Trophoblast cell (in vitro differentiated cells and primary cell): ENCODE data around the gene OR14A2.

Source experiments
- DNase-seq, 2 donors: peaks; one replicate each; pipeline ENCODE4 v3.0.0-alpha.2; 2016
- H2AFZ ChIP-seq: 2 replicates; pipeline ENCODE4 v1.6.1; 2013; ENCODE audit warnings: low read length, moderate library complexity, mild to moderate bottlenecking; ENCODE audit not compliant: insufficient read depth, poor library complexity
- H2AK5ac ChIP-seq: 2 replicates; pipeline ENCODE4 v1.6.1; 2013; ENCODE audit warnings: mild to moderate bottlenecking, low read length
- H2BK120ac ChIP-seq: 2 replicates; pipeline ENCODE4 v1.6.1; 2013; ENCODE audit warnings: low read length, mild to moderate bottlenecking, moderate library complexity; ENCODE audit not compliant: insufficient read depth, poor library complexity
- H2BK12ac ChIP-seq: 2 replicates; pipeline ENCODE4 v1.6.1; 2013; ENCODE audit warnings: mild to moderate bottlenecking, low read length, moderate library complexity
- H2BK5ac ChIP-seq: 2 replicates; pipeline ENCODE4 v1.6.1; 2013; ENCODE audit warnings: low read length, low read depth, moderate library complexity, mild to moderate bottlenecking; ENCODE audit not compliant: poor library complexity
- H3K14ac ChIP-seq: 2 replicates; pipeline ENCODE4 v1.6.1; 2013; ENCODE audit warnings: mild to moderate bottlenecking, low read length
- H3K18ac ChIP-seq: 2 replicates; pipeline ENCODE4 v1.6.1; 2013; ENCODE audit warnings: mild to moderate bottlenecking, low read length
- H3K23ac ChIP-seq: 2 replicates; pipeline ENCODE4 v1.6.1; 2013; ENCODE audit warnings: low read length
- H3K27ac ChIP-seq: 2 replicates; pipeline ENCODE4 v1.5.1; 2013; ENCODE audit warnings: low read depth, mild to moderate bottlenecking, inconsistent platforms, low read length, moderate library complexity
- H3K27me3 ChIP-seq: 2 replicates; pipeline ENCODE4 v1.6.1; 2013; ENCODE audit warnings: inconsistent platforms, mild to moderate bottlenecking, low read length, moderate library complexity; ENCODE audit not compliant: insufficient read depth
- H3K36me3 ChIP-seq, 2 experiments: 1 replicate in 1 of 2; 2 replicates in 1 of 2; pipeline ENCODE4 v1.6.1; 2013; ENCODE audit warnings: low read length in 2 of 2, mild to moderate bottlenecking in 2 of 2, moderate library complexity in 1 of 2; ENCODE audit not compliant: insufficient read depth in 2 of 2, control insufficient read depth in 1 of 2
- H3K4ac ChIP-seq: 2 replicates; pipeline ENCODE4 v1.6.1; 2013; ENCODE audit warnings: low read depth, mild to moderate bottlenecking, low read length, moderate library complexity
- H3K4me1 ChIP-seq, 2 experiments: 1 replicate in 1 of 2; 2 replicates in 1 of 2; pipeline ENCODE4 v1.6.1; 2013; ENCODE audit warnings: low read length in 2 of 2, mild to moderate bottlenecking in 2 of 2, moderate library complexity in 1 of 2; ENCODE audit not compliant: insufficient read depth in 2 of 2, control insufficient read depth in 1 of 2
- H3K4me2 ChIP-seq: 2 replicates; pipeline ENCODE4 v1.6.1; 2013; ENCODE audit warnings: inconsistent platforms, mild to moderate bottlenecking, low read length, moderate library complexity
- H3K4me3 ChIP-seq: 2 replicates; pipeline ENCODE4 v1.5.1; 2013; ENCODE audit warnings: mild to moderate bottlenecking, low read depth, low read length, inconsistent platforms
- H3K79me1 ChIP-seq: one replicate; pipeline ENCODE4 v1.6.1; 2013; ENCODE audit warnings: low read length
- H3K79me2 ChIP-seq: 2 replicates; pipeline ENCODE4 v1.6.1; 2013; ENCODE audit warnings: low read length, mild to moderate bottlenecking; ENCODE audit not compliant: control insufficient read depth, insufficient read depth, poor library complexity
- H3K9ac ChIP-seq: 2 replicates; pipeline ENCODE4 v1.6.1; 2013; ENCODE audit warnings: mild to moderate bottlenecking, low read length
- H3K9me3 ChIP-seq: 2 replicates; pipeline ENCODE4 v1.6.1; 2013; ENCODE audit warnings: low read depth, mild to moderate bottlenecking, control low read depth, inconsistent platforms, low read length; ENCODE audit not compliant: insufficient read depth
- H4K12ac ChIP-seq: 2 replicates; pipeline ENCODE4 v1.6.1; 2013; ENCODE audit warnings: low read depth, mild to moderate bottlenecking, low read length, moderate library complexity
- H4K8ac ChIP-seq: 2 replicates; pipeline ENCODE4 v1.6.1; 2013; ENCODE audit warnings: low read depth, mild to moderate bottlenecking, low read length, moderate library complexity
- H4K91ac ChIP-seq: one replicate; pipeline ENCODE4 v1.6.1; 2013; ENCODE audit warnings: low read depth, mild to moderate bottlenecking, low read length, moderate library complexity
- WGBS: extraction: QIAGEN DNeasy Blood & Tissue Kit; methylation state at CpG from one replicate; pipeline ENCODE4 v1.1.7; 2013; ENCODE audit warnings: missing lambda C conversion rate; ENCODE audit not compliant: insufficient read length, insufficient coverage; ENCODE audit errors: extremely low coverage; 5-methylcytosine and 5-hydroxymethylcytosine counted together

Gene OR14A2

DNA sequence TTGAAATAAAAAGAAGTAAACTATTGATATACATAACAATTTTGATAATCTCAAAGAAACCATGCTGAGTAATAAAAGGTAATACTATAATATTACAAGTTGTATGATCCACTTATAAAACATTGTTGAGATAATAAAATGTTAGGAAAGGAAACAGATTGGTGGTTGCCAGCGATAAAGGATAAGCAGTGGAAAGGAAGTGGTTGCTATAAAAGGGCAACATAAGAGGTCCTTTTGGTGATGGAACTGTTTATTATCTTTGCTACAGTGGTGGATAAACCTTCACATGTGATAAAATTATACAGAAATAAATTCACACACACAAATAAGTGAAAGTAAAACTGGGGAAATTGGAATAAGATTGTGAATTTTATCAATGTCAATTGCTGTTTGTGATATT, 46.6 kb downstream of the OR14A2 start:
- Histone ChIP-seq H2AFZ (no peak overlapping the region), H3K9ac (no peak overlapping the region), H2BK12ac (no peak overlapping the region), H2AK5ac (no peak overlapping the region), H4K8ac (no peak overlapping the region), H2BK120ac (no peak overlapping the region), H4K12ac (no peak overlapping the region), H3K27me3 (no peaks in the 10 kb centered on the region), H3K79me1 (no peaks in the 10 kb centered on the region), H3K27ac (no peak overlapping the region), H4K91ac (no peak overlapping the region), H3K14ac (no peak overlapping the region), H3K23ac (no peak overlapping the region), H3K4me1 (no peaks in the 10 kb centered on the region), H3K4me3 (no peak overlapping the region), H3K4ac (no peak overlapping the region), H2BK5ac (no peak overlapping the region), H3K18ac (no peak overlapping the region), H3K9me3 (peaks cover 2% of the 10 kb centered on the region), H3K36me3 (no peaks in the 10 kb centered on the region), H3K4me2 (no peak overlapping the region), H3K79me2 (no peaks in the 10 kb centered on the region)
- no CpG with 5 or more reads among the region's 1 CpG for WGBS
- no peak for DNase-seq

DNA sequence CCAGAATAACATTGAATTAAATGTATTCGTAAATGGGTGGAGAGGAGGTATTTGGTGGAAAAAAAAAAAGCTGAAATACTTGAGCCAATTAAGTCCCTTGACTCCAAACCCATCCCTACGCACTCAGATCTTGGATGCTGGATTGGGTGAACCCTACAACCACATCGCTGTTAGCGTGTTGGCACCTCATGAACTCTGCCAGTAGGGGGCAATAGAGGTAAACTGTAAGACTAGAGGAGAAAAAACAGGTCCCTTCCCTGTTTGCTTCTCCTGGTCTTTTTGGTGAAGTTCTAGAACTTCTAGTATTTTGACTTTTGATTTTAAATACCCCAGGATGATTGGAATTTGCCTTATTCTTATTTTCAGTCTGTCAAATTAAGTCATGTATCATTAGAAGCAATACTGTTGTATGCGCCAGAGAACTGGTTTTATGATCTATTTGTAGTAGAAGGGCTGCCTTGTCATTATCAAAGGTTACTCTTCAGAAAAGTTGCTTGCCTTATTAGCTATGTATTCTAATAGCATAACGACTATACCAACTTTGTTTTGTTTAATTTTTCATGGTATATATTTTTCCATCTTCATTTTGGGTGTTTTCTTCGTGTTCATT, 66.5 kb downstream of the OR14A2 start:
- Histone ChIP-seq H3K14ac (no peak overlapping the region), H2BK120ac (no peak overlapping the region), H3K27ac (no peak overlapping the region), H3K79me1 (no peaks in the 10 kb centered on the region), H2AK5ac (no peak overlapping the region), H3K4me1 (no peaks in the 10 kb centered on the region), H2AFZ (no peak overlapping the region), H4K91ac (no peak overlapping the region), H3K27me3 (no peaks in the 10 kb centered on the region), H4K8ac (no peak overlapping the region), H3K9ac (no peak overlapping the region), H3K36me3 (no peaks in the 10 kb centered on the region), H4K12ac (no peak overlapping the region), H3K9me3 (no peaks in the 10 kb centered on the region), H3K4me3 (no peak overlapping the region), H3K4me2 (no peak overlapping the region), H3K18ac (no peak overlapping the region), H3K79me2 (no peaks in the 10 kb centered on the region), H3K23ac (no peak overlapping the region), H3K4ac (no peak overlapping the region), H2BK5ac (no peak overlapping the region), H2BK12ac (no peak overlapping the region)
- DNase-seq = peak; percentile 11 to 85
- no CpG with 5 or more reads among the region's 7 CpGs for WGBS

- Histone ChIP-seq H3K36me3 (no peaks in the 10 kb centered on the region), H3K23ac (no peak overlapping the region), H3K27ac (no peak overlapping the region), H2AK5ac (no peak overlapping the region), H4K12ac (no peak overlapping the region), H2BK5ac (no peak overlapping the region), H2BK120ac (no peak overlapping the region), H2BK12ac (no peak overlapping the region), H3K79me1 (no peaks in the 10 kb centered on the region), H3K4me3 (no peak overlapping the region), H4K8ac (no peak overlapping the region), H3K4me1 (no peaks in the 10 kb centered on the region), H3K9me3 (no peaks in the 10 kb centered on the region), H3K9ac (no peak overlapping the region), H3K27me3 (no peaks in the 10 kb centered on the region), H4K91ac (no peak overlapping the region), H3K4ac (no peak overlapping the region), H3K79me2 (no peaks in the 10 kb centered on the region), H3K18ac (no peak overlapping the region), H2AFZ (no peak overlapping the region), H3K4me2 (no peak overlapping the region), H3K14ac (no peak overlapping the region)
- WGBS = no CpG with 5 or more reads among the region's 4 CpGs
- no peak for DNase-seq
Observed at GRCh38 chr1:247680171-247680570, 67.8 kb downstream of the OR14A2 start.

- no CpG with 5 or more reads among the region's 1 CpG for WGBS
- H2BK5ac ChIP-seq = no peak within 1 kb of the TSS
Observed at GRCh38 chr1:247679639-247680038, 68.3 kb downstream of the OR14A2 start, which contains the start of gene OR13G1. TSS of gene OR13G1 (minus strand) at chr1:247679739. CDS start at chr1:247673041, 6,698 bp downstream.

More at GRCh38 chr1:247679639-247680038, 68.3 kb downstream of the OR14A2 start, which contains the start of gene OR13G1:
- no peaks in the 10 kb centered on the region for H3K27me3 ChIP-seq
- H3K18ac ChIP-seq = no peak within 1 kb of the TSS
- H3K79me2 ChIP-seq = no peaks in the 10 kb centered on the region
- H2BK12ac ChIP-seq = no peak within 1 kb of the TSS
- H3K79me1 ChIP-seq = no peaks in the 10 kb centered on the region
- no peak within 1 kb of the TSS for H2AFZ ChIP-seq
- no peak within 1 kb of the TSS for H2AK5ac ChIP-seq
- H4K91ac ChIP-seq = no peak within 1 kb of the TSS
- H3K36me3 ChIP-seq = no peaks in the 10 kb centered on the region
- H3K4me3 ChIP-seq = no peak within 1 kb of the TSS
- no peak within 1 kb of the TSS for H3K27ac ChIP-seq
- no peak within 1 kb of the TSS for H3K4ac ChIP-seq
- H3K9me3 ChIP-seq = no peaks in the 10 kb centered on the region
- no peaks in the 10 kb centered on the region for H3K4me1 ChIP-seq
- H3K4me2 ChIP-seq = no peak within 1 kb of the TSS
- no peak within 1 kb of the TSS for H3K9ac ChIP-seq
- H2BK120ac ChIP-seq = no peak within 1 kb of the TSS
- no peak within 1 kb of the TSS for H4K8ac ChIP-seq
- no peak within 1 kb of the TSS for H3K23ac ChIP-seq
- no peak within 1 kb of the TSS for H4K12ac ChIP-seq
- no peak within 1 kb of the TSS for H3K14ac ChIP-seq
- no peak for DNase-seq
